Nephron (organoid): Measurements from ENCODE around the gene FANK1.
A peak's percentile ranks its signal among the peaks of the same experiment; 100 is the strongest.

Experiments
- H3K27ac Mint-ChIP-seq, 3 experiments: 2 replicates each; pipeline ENCODE4 v1.8.0; 2020; ENCODE audit warnings: mixed read lengths in 3 of 3, mild to moderate bottlenecking in 2 of 3, moderate library complexity in 1 of 3
- H3K27me3 Mint-ChIP-seq: 2 replicates; pipeline ENCODE4 v1.8.0; 2021; ENCODE audit warnings: low read depth, mild to moderate bottlenecking, moderate library complexity, mixed read lengths
- H3K36me3 Mint-ChIP-seq: 2 replicates; pipeline ENCODE4 v1.8.0; 2020; ENCODE audit warnings: low read depth, mixed read lengths
- H3K4me1 Mint-ChIP-seq: 2 replicates; pipeline ENCODE4 v1.8.0; 2020; ENCODE audit warnings: mixed read lengths
- H3K4me3 Mint-ChIP-seq, 3 experiments: 2 replicates each; pipeline ENCODE4 v1.8.0; 2020; ENCODE audit warnings: mild to moderate bottlenecking in 3 of 3, mixed read lengths in 3 of 3, moderate library complexity in 2 of 3
- H3K9me3 Mint-ChIP-seq: 2 replicates; pipeline ENCODE4 v1.8.0; 2020; ENCODE audit warnings: mixed read lengths
- TF ChIP-seq, protein P1 (sequence below), 3 experiments: fragments of 200-600 bp; sonication (generic); IDR thresholded peaks; one replicate each; pipeline ENCODE4 v1.5.0; 2021; ENCODE audit warnings: antibody characterized with exemption in 3 of 3; ENCODE audit not compliant: unreplicated experiment in 3 of 3

FANK1 gene

DNA sequence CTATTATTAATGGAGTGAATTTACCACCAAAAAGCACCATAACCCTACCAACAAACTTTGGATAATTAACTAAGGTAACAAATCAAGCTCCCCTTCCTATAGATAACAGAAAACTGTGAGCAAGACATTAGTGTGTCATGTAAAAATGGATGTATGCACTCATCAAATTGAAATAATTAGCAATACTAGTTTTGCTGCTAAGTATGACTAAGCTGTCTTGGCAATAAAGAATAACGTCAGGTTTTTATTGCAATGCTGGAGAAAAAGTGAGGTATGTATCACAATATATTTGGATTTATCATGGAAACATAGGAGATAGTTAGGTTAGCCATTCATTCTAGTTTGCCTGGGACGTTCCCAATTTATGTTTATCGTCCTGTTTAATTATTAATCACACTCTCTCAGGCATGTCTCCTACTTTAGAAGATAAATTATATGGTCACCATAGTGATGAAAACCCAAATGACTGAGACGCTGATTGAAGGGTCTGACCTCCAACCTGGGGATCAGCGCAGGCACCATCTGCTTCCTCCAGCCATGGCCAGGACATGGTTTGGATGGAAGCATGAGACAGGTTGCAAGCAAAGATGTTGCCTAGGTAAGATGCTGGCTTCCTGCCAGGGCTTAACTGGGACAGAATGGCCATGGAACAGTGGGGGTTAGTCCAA, 125.6 kb downstream of the FANK1 start:
- TF ChIP-seq, protein P1, sequence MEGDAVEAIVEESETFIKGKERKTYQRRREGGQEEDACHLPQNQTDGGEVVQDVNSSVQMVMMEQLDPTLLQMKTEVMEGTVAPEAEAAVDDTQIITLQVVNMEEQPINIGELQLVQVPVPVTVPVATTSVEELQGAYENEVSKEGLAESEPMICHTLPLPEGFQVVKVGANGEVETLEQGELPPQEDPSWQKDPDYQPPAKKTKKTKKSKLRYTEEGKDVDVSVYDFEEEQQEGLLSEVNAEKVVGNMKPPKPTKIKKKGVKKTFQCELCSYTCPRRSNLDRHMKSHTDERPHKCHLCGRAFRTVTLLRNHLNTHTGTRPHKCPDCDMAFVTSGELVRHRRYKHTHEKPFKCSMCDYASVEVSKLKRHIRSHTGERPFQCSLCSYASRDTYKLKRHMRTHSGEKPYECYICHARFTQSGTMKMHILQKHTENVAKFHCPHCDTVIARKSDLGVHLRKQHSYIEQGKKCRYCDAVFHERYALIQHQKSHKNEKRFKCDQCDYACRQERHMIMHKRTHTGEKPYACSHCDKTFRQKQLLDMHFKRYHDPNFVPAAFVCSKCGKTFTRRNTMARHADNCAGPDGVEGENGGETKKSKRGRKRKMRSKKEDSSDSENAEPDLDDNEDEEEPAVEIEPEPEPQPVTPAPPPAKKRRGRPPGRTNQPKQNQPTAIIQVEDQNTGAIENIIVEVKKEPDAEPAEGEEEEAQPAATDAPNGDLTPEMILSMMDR (IDR thresholded peaks at IDR 0.05; ENCODE audit: unreplicated experiment in 3 of 3) = no peak
- H3K27ac Mint-ChIP-seq = peak overlapping the region in 2 of 3 experiments; percentile 42 to 43
- peaks cover 42% of the 10 kb centered on the region for H3K36me3 Mint-ChIP-seq
- no peaks in the 10 kb centered on the region for H3K27me3 Mint-ChIP-seq
- no peak overlapping the region for H3K4me3 Mint-ChIP-seq
- peaks cover 14% of the 10 kb centered on the region for H3K4me1 Mint-ChIP-seq
- peaks cover 19% of the 10 kb centered on the region for H3K9me3 Mint-ChIP-seq

- no peak overlapping the region for H3K4me3 Mint-ChIP-seq
- no peak overlapping the region for H3K27ac Mint-ChIP-seq
- H3K9me3 Mint-ChIP-seq = peaks cover 26% of the 10 kb centered on the region
- H3K27me3 Mint-ChIP-seq = no peaks in the 10 kb centered on the region
- peaks cover 5% of the 10 kb centered on the region for H3K4me1 Mint-ChIP-seq
- TF ChIP-seq, protein P1 (IDR thresholded peaks at IDR 0.05; ENCODE audit: unreplicated experiment in 3 of 3) = no peak
- peaks cover 50% of the 10 kb centered on the region for H3K36me3 Mint-ChIP-seq
Measured at GRCh38 chr10:126022841-126023240, 126.5 kb downstream of the FANK1 start.

DNA sequence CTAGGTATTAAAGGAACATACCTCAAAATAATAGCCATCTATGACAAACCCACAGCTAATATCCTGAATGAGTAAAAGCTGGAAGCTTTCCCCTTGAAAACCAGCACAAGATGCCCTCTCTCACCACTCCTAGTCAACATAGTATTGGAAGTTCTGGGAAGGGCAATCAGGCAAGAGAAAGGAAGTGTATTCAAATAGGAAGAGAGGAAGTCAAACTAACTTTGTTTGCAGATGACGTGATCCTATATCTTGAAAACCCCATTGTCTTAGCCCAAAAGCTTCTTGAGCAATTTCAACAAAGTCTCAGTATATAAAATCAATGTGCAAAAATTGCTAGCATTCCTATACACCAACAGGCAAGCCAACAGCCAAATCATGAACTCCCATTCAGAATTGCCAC, 131.3 kb downstream of the FANK1 start:
- TF ChIP-seq, protein P1 (IDR thresholded peaks at IDR 0.05; ENCODE audit: unreplicated experiment in 3 of 3) = no peak
- H3K9me3 Mint-ChIP-seq = peaks cover 50% of the 10 kb centered on the region
- peaks cover 73% of the 10 kb centered on the region for H3K36me3 Mint-ChIP-seq
- H3K27ac Mint-ChIP-seq = no peak overlapping the region
- H3K27me3 Mint-ChIP-seq = no peaks in the 10 kb centered on the region
- no peak overlapping the region for H3K4me3 Mint-ChIP-seq
- no peaks in the 10 kb centered on the region for H3K4me1 Mint-ChIP-seq

DNA sequence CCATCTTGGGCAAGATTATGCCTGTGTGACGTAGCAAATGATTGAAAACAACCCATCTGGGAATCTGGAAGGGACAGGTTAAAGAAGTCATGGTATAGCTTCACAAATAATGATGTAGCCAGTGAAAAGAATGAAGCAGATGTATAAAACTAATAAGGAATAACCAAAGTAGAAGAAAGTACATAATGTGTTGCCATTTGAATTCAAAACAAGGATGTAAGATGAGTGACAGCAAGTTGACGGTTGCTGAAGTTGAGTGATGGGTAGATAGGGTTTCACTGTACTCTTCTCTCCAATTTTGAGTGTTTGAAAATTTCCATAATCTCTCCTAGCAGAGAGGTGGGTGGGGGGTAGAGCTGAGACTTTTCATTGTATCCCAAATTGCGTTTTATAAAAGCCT, 133.6 kb downstream of the FANK1 start:
- TF ChIP-seq, protein P1 (IDR thresholded peaks at IDR 0.05; ENCODE audit: unreplicated experiment in 3 of 3) = no peak
- Mint-ChIP-seq H3K27ac (no peak overlapping the region), H3K4me3 (no peak overlapping the region)

DNA sequence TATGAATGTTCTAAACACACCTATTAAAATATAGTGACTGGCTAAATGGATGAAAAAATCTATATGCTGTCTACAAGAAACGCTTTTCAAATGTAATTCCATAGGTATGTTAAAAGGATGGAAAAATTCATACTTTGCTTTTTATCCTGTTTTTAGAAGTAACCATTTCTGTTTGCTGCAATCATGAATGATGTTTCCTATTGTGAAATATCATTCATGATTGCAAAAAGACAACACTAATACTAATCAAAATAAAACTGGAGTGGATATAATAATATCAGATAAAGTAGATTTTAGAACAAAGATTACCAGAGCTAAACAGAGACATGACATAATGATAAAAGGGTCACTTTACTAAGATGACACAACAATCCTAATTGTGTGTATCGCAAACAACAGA, 138.2 kb downstream of the FANK1 start:
- no peaks in the 10 kb centered on the region for H3K27me3 Mint-ChIP-seq
- TF ChIP-seq, protein P1 (IDR thresholded peaks at IDR 0.05; ENCODE audit: unreplicated experiment in 3 of 3) = no peak
- H3K9me3 Mint-ChIP-seq = peaks cover 25% of the 10 kb centered on the region
- H3K4me1 Mint-ChIP-seq = no peaks in the 10 kb centered on the region
- H3K36me3 Mint-ChIP-seq = peaks cover 51% of the 10 kb centered on the region
- H3K27ac Mint-ChIP-seq = no peak overlapping the region
- no peak overlapping the region for H3K4me3 Mint-ChIP-seq

More for the DNA sequence above, 133.6 kb downstream of the FANK1 start:
- Mint-ChIP-seq H3K36me3 (peaks cover 79% of the 10 kb centered on the region), H3K9me3 (peaks cover 58% of the 10 kb centered on the region), H3K4me1 (no peaks in the 10 kb centered on the region), H3K27me3 (no peaks in the 10 kb centered on the region)

DNA sequence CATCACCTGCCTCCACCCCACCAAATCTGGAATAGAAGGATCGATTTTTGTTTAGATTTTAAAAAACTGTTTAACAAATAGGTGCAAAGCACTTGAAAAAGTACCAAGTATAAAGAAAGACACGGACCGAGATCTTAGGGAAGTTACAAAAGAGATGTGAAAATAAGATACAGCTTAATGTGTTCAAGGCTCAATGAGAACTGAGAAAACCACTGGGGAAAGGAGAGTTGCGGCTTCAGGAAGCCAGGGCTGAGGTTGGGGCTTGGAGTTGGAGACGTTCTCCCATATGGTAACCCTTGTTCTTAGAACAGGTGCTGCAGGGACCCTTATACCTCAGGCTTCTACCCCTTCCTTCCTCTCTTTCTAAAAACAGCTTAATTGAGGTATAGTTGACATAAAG, 140.2 kb downstream of the FANK1 start:
- H3K27me3 Mint-ChIP-seq = peaks cover 6% of the 10 kb centered on the region
- TF ChIP-seq, protein P1 (IDR thresholded peaks at IDR 0.05; ENCODE audit: unreplicated experiment in 3 of 3) = no peak
- H3K27ac Mint-ChIP-seq = no peak overlapping the region
- peaks cover 7% of the 10 kb centered on the region for H3K4me1 Mint-ChIP-seq
- H3K36me3 Mint-ChIP-seq = peaks cover 42% of the 10 kb centered on the region
- H3K9me3 Mint-ChIP-seq = peaks cover 18% of the 10 kb centered on the region
- H3K4me3 Mint-ChIP-seq = no peak overlapping the region
